Measurements from ENCODE around the gene GHR.
"Not testable (repeated sequence)": the region's sequence is repeated elsewhere in the genome, so short reads cannot be mapped to it uniquely, and the experiment has no call there.

The GHR gene

DNA sequence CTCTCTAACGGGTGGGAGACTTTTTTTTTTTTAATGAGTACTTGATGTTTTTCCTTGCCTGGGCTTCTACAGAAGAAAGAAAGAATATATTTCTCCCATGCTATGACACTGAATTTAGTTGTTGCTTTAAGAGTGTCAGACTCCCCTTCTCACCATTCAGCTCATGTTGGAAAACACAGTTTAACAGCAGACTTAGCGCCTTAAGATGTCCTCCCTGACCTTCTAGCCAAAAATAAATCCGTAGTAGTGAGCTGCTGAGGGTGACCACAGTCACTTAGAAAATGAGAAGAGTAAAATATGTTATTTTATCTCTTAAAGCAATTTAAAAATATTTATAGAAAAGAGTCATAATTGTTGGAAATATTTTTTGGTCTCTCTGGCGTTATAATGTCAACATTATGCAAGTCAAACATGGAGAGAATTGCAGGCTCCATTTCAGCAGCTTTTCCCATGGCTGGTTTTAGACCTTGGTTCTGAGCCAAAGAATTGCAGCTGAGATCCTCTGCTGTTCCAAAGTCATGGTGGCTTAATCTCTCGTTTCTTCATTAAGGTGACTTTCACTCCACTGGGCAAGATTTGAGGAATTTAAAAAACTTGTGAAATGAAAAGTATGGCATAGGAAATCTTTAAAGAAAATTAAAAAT lies 143.5 kb downstream of the GHR start:
- DNase-seq (ENCODE audit: low read depth in 1 of 2, low spot score in 1 of 2): no peak

DNA sequence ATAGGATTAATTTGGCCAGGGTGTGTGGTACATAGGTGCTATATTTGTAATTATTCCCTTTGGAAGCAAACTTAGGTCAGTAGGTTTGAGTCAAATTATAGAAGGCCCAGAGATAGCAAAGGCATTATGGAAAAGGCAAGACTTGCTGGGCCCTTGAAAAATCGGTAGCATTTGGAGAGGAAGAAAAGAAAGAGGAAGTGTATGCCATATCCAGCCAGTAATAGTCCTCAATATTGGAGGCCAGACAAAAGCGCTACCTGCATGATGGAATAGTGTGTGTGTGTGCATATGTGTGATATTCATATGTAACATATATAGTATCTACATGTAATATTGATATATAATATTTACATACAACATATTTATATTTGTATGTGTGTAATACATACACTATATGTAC lies 146.1 kb downstream of the GHR start:
- no peak for DNase-seq (ENCODE audit: low read depth in 1 of 2, low spot score in 1 of 2)

DNA sequence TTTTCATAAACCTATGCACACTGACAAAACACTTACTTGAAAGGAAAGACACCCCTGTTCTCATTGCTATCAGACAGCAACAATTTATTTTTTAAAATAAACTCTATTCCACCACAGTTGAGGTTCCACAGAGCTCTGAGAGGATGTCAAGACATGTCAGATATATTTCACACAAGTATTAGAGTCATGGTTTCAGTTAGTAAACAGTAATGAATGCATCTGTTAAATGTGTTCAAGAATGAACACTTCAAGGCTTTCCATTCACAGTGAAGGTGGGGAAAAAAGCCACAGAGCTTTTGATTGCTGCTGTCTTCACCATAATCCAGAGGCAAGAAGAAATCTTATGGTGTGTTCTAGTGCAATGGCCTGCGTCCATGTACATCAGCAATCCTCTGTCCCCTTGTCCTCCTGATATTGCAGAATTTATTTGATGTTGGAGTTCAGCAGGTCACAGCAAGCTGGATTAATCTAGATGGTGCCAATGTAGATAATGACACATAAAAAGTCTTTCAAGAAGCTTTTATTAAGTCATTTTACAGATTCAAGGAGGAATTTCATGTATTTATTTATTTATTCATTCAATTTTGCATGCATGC lies 146.8 kb downstream of the GHR start:
- no peak for DNase-seq (ENCODE audit: low read depth in 1 of 2, low spot score in 1 of 2)

DNA sequence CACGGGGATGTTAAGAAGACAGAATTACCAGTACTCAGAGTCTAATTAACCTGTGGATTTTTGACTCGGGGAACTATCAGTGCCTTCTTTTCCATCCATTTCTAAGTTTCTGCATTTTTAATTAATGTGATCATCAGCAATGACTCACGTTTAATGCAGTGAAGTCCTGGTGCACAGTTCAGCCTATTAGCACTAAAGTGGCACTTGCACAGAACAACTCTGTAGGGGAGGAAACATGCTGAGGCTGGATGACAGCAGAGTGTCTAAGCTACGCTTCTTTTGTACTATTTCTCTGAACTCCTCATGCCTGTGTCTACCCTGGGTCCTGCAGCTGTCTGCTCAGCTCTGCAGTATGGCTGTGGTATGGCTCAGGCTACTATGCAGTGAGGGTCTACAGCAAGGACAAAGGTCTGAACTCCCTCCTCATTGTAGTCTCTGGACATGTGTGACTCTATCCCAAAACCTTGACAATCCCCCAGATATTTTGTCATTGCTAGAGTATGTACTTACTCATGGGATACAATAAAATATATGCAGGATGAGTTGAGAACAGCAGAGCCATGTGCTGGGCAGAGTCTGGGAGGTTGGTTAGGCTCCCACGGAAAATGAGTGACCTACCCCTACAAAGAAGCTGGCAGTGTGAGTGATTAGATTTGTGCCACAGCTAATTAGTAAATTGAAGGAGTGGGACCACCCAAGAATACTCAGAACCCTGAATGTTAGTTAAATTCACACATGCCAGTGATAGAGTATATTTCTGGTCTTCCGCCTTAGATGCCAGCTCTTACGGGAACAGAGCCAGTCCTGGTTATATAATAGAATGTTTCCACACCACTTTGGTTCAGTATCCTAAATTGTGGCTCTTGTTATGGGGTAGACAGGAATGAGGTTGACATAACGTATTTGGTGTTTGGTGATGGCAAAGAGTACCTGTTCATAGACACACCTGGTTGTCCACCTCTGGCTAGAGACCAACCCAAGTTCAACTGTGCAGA lies 148.0 kb downstream of the GHR start:
- DNase-seq (ENCODE audit: low read depth in 1 of 2, low spot score in 1 of 2): no peak

DNA sequence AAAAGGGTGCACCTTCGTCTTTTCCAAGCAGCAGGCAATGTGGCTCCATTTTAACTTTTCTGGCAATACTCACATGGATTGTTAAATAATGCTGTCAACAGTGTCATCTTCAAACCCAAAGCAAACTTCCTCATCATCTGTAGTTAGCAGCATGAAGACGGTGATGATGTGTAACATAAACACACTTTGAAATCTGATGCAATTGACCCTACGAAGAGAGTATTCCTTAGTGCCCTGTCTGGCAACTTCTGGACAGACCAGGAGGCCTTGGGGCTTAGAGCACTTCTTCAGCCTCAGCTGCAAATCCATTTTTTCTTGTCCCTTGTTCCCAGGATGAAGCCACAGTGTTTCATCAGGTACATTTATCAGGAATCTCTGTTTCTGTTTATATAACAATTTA lies 149.1 kb downstream of the GHR start:
- no peak for DNase-seq (ENCODE audit: low read depth in 1 of 2, low spot score in 1 of 2)

DNA sequence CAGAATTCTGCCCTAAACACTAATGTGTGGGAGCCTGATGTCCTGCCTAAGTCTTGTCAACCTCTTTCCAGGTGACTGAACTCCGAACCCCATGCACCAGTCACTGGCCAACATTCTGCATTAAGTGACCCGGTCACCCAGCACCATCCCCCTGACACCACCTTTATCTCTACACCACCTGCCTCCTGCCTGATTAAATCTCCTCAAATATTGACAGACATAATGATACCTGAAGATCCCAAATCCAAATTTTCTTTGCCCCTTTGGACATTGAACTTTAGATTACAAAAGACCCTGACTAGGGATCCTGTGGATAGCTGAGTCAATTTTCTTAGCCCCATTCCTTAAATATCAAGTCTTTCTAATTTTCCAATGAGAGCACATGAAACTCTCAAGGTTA lies 150.1 kb downstream of the GHR start:
- no peak for DNase-seq (ENCODE audit: low read depth in 1 of 2, low spot score in 1 of 2)

DNA sequence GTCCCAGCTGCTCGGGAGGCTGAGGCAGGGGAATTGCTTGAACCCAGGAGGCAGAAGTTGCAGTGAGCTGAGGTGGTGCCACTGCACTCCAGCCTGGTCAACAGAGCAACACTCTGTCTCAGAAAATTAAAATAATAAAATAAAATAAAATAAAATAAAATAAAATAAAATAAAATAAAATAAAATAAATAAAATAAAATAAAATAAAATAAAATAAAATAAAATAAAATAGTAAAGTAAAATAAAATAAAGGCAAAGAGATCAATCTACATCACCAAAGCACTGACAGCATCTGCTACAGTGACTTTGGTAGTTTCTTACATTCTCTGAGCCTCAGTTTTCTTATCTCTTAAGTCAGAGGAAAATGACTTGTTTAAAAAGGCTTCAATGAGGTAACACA lies 152.7 kb downstream of the GHR start:
- DNase-seq (ENCODE audit: low read depth in 1 of 2, low spot score in 1 of 2): not testable (repeated sequence)

DNA sequence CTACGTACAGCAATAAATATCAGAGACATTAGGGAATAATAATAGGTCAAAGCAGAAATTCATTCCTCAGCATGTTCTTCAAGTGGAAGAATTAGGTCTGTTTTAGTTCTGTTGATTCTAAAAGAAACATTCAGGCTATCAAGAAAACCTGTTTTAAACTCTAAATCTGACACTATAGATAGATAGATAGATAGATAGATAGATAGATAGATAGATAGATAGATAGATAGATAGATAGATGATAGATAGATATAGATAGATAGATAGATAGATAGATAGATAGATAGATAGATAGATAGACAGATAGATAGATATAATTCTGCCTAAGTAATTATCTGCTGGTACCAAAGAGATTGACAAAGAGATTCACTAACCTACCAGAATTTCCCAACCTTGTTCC lies 155.7 kb downstream of the GHR start:
- not testable (repeated sequence) for DNase-seq (ENCODE audit: low read depth in 1 of 2, low spot score in 1 of 2)

DNA sequence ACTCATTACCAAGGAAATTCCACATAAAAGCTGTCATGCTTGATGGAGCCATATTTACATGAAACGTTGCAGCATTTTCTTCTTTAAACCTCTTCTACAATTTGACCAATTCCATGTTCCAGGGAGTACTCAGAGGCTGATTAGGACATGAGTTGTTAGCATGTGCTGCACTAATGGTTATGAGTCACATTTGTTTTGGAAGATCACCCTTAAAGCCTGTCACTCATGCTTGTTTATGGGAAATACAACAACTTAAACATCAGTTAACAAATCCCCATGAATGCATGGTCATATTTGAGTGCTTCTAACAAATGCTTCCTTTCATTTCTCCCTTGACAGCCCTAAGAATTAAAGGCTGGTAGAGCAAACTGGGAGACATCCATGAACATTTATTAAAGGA lies 156.1 kb downstream of the GHR start:
- DNase-seq (ENCODE audit: low read depth in 1 of 2, low spot score in 1 of 2): no peak

DNA sequence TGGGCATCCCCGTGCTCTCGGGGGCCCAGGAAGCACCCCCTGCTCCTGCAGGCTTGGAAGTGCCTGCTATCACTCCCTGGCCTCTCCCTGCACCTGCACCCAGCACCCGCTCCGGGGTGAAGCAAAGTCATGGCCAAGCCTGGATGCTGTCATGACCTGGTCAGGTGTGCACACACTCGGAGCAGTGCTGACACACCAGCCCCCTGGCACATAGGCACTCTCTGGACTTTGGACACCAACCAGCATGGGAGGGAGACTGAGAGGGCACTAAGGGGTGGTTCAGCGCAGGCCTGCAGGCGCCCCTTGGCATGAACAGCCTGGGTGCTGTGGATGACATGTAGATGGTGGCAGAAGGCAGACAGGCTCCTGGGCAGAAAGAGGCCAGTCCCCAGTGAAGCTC lies 158.6 kb downstream of the GHR start:
- DNase-seq (ENCODE audit: low read depth in 1 of 2, low spot score in 1 of 2): no peak

DNA sequence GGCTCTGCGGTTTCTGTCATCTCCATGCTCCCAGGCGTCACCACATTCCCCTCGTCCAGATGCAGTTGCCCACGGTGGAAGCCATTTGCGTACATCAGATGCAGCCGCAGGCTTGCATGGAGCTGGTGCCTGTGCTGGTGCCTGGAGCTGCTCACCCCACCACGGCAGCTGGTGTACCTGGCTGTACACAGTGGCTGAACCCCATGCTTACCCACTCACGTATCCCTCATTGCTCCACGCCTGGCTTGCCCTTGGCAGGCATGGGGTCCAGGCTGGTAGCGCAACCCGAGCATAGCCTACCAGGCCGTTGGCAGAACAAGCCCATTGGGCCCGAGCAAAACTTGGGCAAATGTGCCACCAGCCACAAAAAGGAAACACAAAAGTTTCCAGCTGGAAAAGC lies 159.5 kb downstream of the GHR start:
- DNase-seq (ENCODE audit: low read depth in 1 of 2, low spot score in 1 of 2): no peak

DNA sequence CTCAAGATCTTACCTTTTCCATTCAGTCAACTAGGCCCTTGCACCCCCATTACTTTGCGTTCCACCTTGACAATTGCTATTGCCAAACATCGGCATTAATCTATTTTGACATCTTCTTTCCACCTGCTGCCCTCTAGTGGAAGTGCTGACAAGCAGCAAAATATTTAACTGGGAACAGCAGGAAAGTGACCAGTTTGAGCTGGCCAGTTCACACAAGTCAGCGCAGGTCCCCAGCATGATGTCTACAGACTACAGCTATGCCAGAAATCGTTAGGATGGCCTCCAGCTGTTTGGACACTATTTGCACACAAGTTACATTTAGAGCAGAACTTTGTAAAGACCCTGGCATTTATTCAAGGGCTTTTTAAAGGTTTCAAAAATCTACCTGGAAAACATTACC lies 160.1 kb downstream of the GHR start:
- no peak for DNase-seq (ENCODE audit: low read depth in 1 of 2, low spot score in 1 of 2)

DNA sequence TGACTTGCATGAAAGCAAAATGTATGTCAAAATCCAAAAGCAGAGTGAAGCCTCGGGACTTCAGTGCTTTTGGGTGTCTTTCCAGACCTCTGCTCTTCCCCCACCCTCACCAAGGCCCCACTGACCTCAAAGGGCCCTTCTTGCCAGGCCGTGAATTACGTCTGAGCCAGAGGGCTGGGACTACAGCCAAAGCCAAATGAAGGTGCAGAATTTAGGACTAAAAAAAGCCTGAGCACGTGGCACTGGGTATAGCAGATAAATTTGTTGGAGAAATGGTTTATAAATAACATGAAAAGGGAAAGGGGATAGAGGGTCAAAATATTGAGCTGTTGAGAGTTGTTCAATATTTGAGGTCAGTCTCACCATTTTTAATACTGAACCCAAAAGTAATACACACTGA lies 163.4 kb downstream of the GHR start:
- DNase-seq (ENCODE audit: low read depth in 1 of 2, low spot score in 1 of 2): no peak

DNA sequence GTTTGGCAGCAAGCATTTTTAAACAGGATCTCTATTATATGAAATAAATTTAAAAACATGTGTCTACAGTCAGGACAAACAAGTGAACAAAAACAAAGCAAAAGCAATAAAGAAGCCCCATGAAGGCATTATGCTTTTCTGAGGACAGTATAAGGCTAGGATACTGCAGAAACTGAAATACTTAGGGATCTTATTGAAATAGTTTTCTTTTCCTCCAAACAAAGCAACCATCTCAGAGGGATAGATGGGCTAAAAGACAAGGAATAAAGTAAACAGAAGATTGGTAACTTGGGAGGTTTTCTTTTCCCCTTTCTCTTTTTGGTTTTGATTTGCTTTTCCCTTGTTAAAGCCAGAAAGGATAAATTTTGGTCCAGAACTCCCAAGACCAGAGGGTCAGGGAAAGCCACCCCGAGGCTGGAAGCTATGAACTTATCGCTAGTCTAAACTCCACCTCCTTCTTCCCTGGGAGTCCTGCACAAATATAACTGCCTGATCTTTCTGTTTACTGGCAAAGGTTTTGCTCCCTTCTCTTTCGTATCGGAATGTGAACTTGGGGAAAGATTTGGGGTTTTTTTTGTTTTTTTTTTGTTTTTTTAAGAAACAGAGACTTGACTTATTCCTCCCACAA lies 164.0 kb downstream of the GHR start:
- no peak for DNase-seq (ENCODE audit: low read depth in 1 of 2, low spot score in 1 of 2)

DNA sequence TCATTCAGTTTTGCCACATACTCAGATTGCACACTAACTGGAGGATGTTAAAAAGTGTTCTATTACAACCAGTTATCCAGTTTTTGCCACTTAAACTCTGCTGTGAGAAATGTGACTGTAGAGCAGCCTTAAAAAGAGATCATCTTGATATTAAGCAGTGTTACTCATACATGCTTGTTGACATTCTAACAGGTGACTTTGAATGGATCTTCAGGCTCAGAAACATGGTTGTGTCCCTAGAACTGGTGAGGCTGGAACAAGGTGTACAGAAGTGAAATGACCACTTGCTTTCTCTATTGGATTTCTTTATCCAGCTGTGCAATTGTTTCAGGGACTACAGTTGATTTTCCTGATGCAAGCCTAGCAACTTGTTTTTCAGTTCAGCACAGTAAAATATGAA lies 167.3 kb downstream of the GHR start:
- no peak for DNase-seq (ENCODE audit: low read depth in 1 of 2, low spot score in 1 of 2)

DNA sequence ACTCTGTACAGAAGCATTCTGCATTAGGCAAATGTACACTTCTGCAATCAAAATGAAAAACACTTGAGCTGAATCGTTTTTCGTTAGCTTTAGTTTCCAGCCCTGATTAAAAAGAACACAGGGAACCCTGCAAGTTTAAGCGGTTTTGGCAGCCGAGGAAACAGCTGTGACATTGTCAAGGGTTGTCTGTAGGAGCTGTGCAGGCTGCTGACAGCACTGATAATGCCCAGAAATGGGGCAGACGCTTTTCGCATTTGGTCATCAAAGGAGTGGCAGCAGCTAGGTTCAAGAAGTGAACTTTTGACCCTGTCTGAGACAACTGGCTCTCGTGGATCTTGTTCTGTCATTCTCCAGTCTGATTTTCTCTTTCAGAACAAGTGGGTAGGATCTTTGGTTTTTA lies 167.8 kb downstream of the GHR start:
- DNase-seq (ENCODE audit: low read depth in 1 of 2, low spot score in 1 of 2): no peak

DNA sequence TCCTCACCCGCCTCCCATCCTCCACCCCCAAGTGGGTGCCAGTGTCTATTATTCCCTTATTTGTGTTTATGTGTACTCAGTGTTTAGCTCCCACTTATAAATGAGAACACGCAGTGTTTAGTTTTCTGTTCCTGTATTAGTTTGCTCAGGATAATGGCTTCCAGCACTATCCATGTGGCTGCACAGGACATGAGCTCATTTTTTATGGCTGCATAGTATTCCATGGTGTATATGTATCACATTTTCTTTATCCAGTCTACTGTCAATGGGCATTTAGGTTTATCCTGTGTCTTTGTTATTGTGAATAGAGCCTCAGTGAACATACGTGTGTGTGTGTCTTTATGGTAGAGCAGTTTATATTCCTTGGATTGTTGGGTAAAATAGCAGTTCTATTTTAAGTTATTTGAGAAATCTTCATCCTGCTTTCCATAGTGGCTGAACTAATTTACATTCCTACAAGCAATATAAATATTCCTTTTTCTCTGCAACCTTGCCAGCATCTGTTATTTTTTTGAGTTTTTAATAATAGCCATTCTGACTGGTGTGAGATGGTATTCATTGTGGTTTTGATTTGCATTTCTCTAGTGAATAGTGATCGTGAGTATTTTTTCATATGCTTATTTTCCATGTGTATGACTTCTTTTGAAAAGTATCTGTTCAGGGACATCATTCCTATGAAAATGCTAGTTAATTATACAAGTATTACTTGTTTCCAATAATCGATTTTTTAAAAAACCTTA lies 169.3 kb downstream of the GHR start:
- no peak for DNase-seq (ENCODE audit: low read depth in 1 of 2, low spot score in 1 of 2)

DNA sequence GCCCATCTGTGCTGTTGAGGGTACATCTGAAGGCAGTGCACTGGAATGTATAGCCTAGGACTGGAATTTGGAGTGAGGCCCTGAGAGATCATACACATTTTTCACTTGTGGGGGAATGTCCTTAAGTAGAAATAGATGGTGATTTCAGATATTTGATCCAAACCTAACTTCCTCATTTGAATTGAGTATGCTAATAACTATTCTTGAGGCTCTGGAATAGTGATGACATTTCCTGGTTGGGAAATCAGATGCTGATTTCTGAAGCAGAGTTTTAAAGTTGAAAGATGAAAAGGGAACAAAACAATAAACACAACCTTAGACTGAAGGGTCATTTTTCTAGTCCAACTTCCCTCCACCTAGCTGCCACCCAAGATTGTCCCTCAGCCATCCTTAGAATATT lies 170.4 kb downstream of the GHR start:
- DNase-seq (ENCODE audit: low read depth in 1 of 2, low spot score in 1 of 2): no peak

DNA sequence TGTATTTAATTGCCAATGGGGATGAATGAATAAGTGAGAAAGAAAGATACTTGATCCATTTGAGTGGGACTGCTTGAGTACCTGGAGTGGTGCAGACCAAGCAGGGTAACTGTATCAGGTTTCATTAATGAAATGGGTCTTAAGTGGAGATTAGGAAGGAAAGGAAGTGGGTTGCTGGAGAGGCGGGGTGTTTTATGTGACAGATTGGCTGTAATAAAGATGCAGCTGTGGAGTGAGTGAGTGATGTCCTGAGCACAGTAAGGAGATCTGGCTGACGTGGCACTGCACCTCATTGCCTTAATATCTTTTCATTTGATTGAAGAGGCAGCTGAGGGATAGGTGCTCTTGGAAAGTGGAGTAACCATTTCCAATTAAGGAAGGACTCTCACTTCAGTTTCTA lies 172.4 kb downstream of the GHR start:
- DNase-seq (ENCODE audit: low read depth in 1 of 2, low spot score in 1 of 2): no peak

DNA sequence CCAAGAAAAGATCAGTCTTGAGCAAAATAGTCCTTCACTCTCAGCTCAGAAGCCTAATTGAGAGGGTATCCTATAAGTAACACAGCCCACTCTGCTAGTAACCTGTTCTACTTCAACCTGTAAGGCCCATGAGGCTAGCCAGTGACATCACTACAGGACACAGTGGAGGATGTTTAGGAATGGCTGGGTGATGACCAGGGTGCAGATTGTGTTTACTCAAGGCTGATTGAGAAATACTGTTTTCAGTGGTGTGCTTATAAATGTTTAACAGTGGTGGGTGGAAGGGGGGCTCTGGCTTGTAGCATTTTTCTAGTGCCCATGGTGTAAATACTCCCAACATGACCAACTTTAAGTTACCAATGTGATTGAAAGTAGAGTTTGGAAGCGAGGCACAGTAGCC lies 173.6 kb downstream of the GHR start:
- DNase-seq (ENCODE audit: low read depth in 1 of 2, low spot score in 1 of 2): no peak

DNA sequence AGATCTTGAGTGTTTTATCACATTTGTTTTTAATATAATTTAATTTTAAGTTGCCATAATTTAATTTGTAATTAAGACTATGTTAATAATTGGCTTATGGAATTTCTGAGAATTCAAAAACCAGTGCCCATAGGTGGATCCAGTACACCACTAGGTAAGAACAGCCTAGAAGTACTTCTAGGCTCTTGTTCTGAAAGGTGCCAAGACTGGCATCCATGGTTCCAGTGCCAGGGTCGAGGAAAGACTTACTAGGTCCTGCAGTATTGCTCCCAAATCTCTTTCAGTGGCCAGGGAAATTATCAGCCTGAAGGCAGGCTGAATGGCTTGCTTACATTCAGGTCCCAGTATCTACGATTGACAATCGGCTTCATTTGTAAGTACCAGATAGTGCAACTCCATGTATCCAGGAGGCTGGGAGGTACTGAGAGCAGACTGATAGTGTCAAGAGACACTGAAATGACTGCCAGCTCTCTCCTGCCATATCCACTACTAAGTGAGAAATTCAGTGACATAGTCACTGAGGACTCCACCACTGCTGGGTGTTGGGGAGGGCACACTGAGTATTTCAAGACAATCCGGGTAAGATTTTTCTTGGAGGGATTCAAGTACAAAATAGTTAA lies 174.2 kb downstream of the GHR start:
- DNase-seq (ENCODE audit: low read depth in 1 of 2, low spot score in 1 of 2): no peak

All from stimulated activated CD4-positive, alpha-beta T cell treated with anti-CD3 and anti-CD28 coated beads, Interleukin-15, amount 100 ng/mL, for 1 hour (primary cell).